IMR-90 (cell line): ENCODE results near the gene FGB. TPM values are rescaled to one million over a fixed set of nuclear protein-coding genes. Genes with fewer than 3 reads are reported as not detected.

Source experiments
- ATAC-seq: fragments of 200-7000 bp; cut with Tn5 transposase; 2 replicates; pipeline ENCODE4 v1.9.1; 2020; ENCODE audit warnings: low read depth, mild to moderate bottlenecking, moderate library complexity
- BruUV-seq: library from RNA; stranded (reverse); fragments of 400-500 nt; replicated peaks from 2 replicates; lab custom pipeline; 2021; lab: Mats Ljungman, UMichigan
- CTCF ChIA-PET: fragments of 300-600 bp; formaldehyde crosslinking; extraction: SDS; loops from one replicate; lab custom pipeline; 2021; ENCODE audit warnings: antibody characterized with exemption; lab: Yijun Ruan, JAX
- POLR2A ChIA-PET: fragments of 300-600 bp; sonication (Branson Sonifier 250); formaldehyde crosslinking; loops from one replicate; lab custom pipeline; 2022; ENCODE audit warnings: antibody characterized with exemption; ENCODE audit not compliant: unreplicated experiment; lab: Charles Lee
- DNase-seq: peaks from one replicate; pipeline ENCODE4 v3.0.0; 2013
- H2AFZ ChIP-seq: replicated peaks from 2 replicates; pipeline ENCODE3; 2013; ENCODE audit warnings: low read length, mild to moderate bottlenecking; ENCODE audit not compliant: poor library complexity
- H2AK5ac ChIP-seq: 2 replicates; pipeline ENCODE4 v1.6.1; 2013; ENCODE audit warnings: low read depth, low read length, inconsistent platforms
- H2AK9ac ChIP-seq: replicated peaks from 2 replicates; pipeline ENCODE3; 2013; ENCODE audit warnings: mild to moderate bottlenecking, low read depth, low read length, moderate library complexity; ENCODE audit not compliant: poor library complexity
- H2BK120ac ChIP-seq: 2 replicates; pipeline ENCODE4 v1.6.1; 2013; ENCODE audit warnings: low read depth, low read length, inconsistent platforms
- H2BK15ac ChIP-seq: 3 replicates; pipeline ENCODE4 v1.6.1; 2013; ENCODE audit warnings: low read depth, low read length, inconsistent platforms
- H2BK20ac ChIP-seq: 2 replicates; pipeline ENCODE4 v1.6.1; 2013; ENCODE audit warnings: low read depth, mild to moderate bottlenecking, inconsistent platforms, low read length, moderate library complexity
- H2BK5ac ChIP-seq: 2 replicates; pipeline ENCODE4 v1.6.1; 2013; ENCODE audit warnings: mild to moderate bottlenecking, low read depth, low read length, inconsistent platforms; ENCODE audit not compliant: poor library complexity, severe bottlenecking
- H3K14ac ChIP-seq: replicated peaks from 2 replicates; pipeline ENCODE4 v1.6.1; 2013; ENCODE audit warnings: low read depth, low read length, inconsistent platforms
- H3K18ac ChIP-seq: 2 replicates; pipeline ENCODE4 v1.6.1; 2013; ENCODE audit warnings: low read depth, low read length, control low read depth
- H3K23ac ChIP-seq: 2 replicates; pipeline ENCODE4 v1.6.1; 2013; ENCODE audit warnings: low read depth, low read length, inconsistent platforms
- H3K27ac ChIP-seq: 2 replicates; pipeline ENCODE4 v1.5.1; 2013; ENCODE audit warnings: mild to moderate bottlenecking, control low read depth, low read length; ENCODE audit not compliant: insufficient read depth
- H3K27me3 ChIP-seq: 2 replicates; pipeline ENCODE4 v1.6.1; 2013; ENCODE audit warnings: low read length; ENCODE audit not compliant: control insufficient read depth, insufficient read depth
- H3K36me3 ChIP-seq: 2 replicates; pipeline ENCODE4 v1.6.1; 2013; ENCODE audit warnings: low read length, mixed read lengths; ENCODE audit not compliant: control insufficient read depth, insufficient read depth
- H3K4ac ChIP-seq: 2 replicates; pipeline ENCODE4 v1.6.1; 2013; ENCODE audit warnings: low read depth, low read length, inconsistent platforms
- H3K4me1 ChIP-seq: 2 replicates; pipeline ENCODE4 v1.6.1; 2013; ENCODE audit warnings: low read length, mixed read lengths; ENCODE audit not compliant: control insufficient read depth, insufficient read depth
- H3K4me2 ChIP-seq: 2 replicates; pipeline ENCODE4 v1.6.1; 2013; ENCODE audit warnings: low read depth, mild to moderate bottlenecking, control low read depth, low read length, moderate library complexity
- H3K4me3 ChIP-seq: 2 replicates; pipeline ENCODE4 v1.5.1; 2013; ENCODE audit warnings: low read depth, mild to moderate bottlenecking, control low read depth, low read length, moderate library complexity; ENCODE audit not compliant: insufficient read depth
- H3K56ac ChIP-seq: 2 replicates; pipeline ENCODE4 v1.6.1; 2013; ENCODE audit warnings: low read length, inconsistent platforms; ENCODE audit not compliant: insufficient read depth; ENCODE audit errors: extremely low read depth
- H3K79me1 ChIP-seq, 2 experiments: 2 replicates each; pipeline ENCODE4 v1.6.1; 2013; ENCODE audit warnings: low read length in 2 of 2, inconsistent platforms in 1 of 2, low read depth in 1 of 2
- H3K9ac ChIP-seq: 2 replicates; pipeline ENCODE4 v1.6.1; 2013; ENCODE audit warnings: low read depth, low read length, control low read depth
- H3K9me1 ChIP-seq: 2 replicates; pipeline ENCODE4 v1.6.1; 2013; ENCODE audit warnings: low read length, inconsistent platforms; ENCODE audit not compliant: insufficient read depth
- H3K9me3 ChIP-seq: 2 replicates; pipeline ENCODE4 v1.6.1; 2013; ENCODE audit warnings: low read length; ENCODE audit not compliant: control insufficient read depth, insufficient read depth
- H4K20me1 ChIP-seq: 2 replicates; pipeline ENCODE4 v1.6.1; 2013; ENCODE audit warnings: low read length, inconsistent platforms; ENCODE audit not compliant: insufficient read depth
- H4K5ac ChIP-seq: 2 replicates; pipeline ENCODE4 v1.6.1; 2013; ENCODE audit warnings: mild to moderate bottlenecking, low read depth, low read length, control low read depth
- H4K8ac ChIP-seq, 2 experiments: 2 replicates each; pipeline ENCODE4 v1.6.1; 2013; ENCODE audit warnings: low read depth in 2 of 2, low read length in 2 of 2, control low read depth in 1 of 2, inconsistent platforms in 1 of 2
- H4K91ac ChIP-seq: 2 replicates; pipeline ENCODE4 v1.6.1; 2013; ENCODE audit warnings: low read depth, low read length, inconsistent platforms; ENCODE audit not compliant: insufficient read depth
- BHLHE40 ChIP-seq: fragments of 150-350 bp; IDR thresholded peaks from 2 replicates; pipeline ENCODE4 v1.6.1; 2016; ENCODE audit warnings: mild to moderate bottlenecking, low read depth, low read length
- CEBPB ChIP-seq: IDR thresholded peaks from 2 replicates; pipeline ENCODE4 v1.6.1; 2012; ENCODE audit warnings: low read depth, low read length, improper control_type of control experiment
- CHD1 ChIP-seq: IDR thresholded peaks from 2 replicates; pipeline ENCODE4 v1.6.1; 2012; ENCODE audit warnings: low read depth, low read length, improper control_type of control experiment
- FOS ChIP-seq: fragments of 150-350 bp; IDR thresholded peaks from 2 replicates; pipeline ENCODE4 v1.6.1; 2016; ENCODE audit warnings: low read depth, low read length
- MAFK ChIP-seq: IDR thresholded peaks from 2 replicates; pipeline ENCODE4 v1.6.1; 2012; ENCODE audit warnings: low read depth, low read length, improper control_type of control experiment
- MAZ ChIP-seq: IDR thresholded peaks from 2 replicates; pipeline ENCODE4 v1.6.1; 2012; ENCODE audit warnings: low read depth, mild to moderate bottlenecking, low read length, improper control_type of control experiment, moderate library complexity, borderline replicate concordance
- MXI1 ChIP-seq: IDR thresholded peaks from 2 replicates; pipeline ENCODE4 v1.6.1; 2012; ENCODE audit warnings: low read depth, mild to moderate bottlenecking, low read length, moderate library complexity, borderline replicate concordance
- NFE2L2 ChIP-seq: fragments of 150-350 bp; IDR thresholded peaks from 2 replicates; pipeline ENCODE4 v1.6.1; 2016; ENCODE audit warnings: low read depth, mild to moderate bottlenecking, low read length
- POLR2A ChIP-seq: IDR thresholded peaks from 2 replicates; pipeline ENCODE4 v1.6.1; 2012; ENCODE audit warnings: mild to moderate bottlenecking, low read depth, low read length
- RAD21 ChIP-seq: IDR thresholded peaks from 2 replicates; pipeline ENCODE4 v1.6.1; 2012; ENCODE audit warnings: low read length, improper control_type of control experiment
- RCOR1 ChIP-seq: IDR thresholded peaks from 2 replicates; pipeline ENCODE4 v1.6.1; 2012; ENCODE audit warnings: mild to moderate bottlenecking, low read length, improper control_type of control experiment; ENCODE audit not compliant: insufficient replicate concordance
- RFX5 ChIP-seq: IDR thresholded peaks from 2 replicates; pipeline ENCODE4 v1.8.0; 2012; ENCODE audit warnings: low read depth, mild to moderate bottlenecking, low read length, moderate library complexity
- SMC3 ChIP-seq: fragments of 150-350 bp; IDR thresholded peaks from 2 replicates; pipeline ENCODE4 v1.6.1; 2016; ENCODE audit warnings: low read depth, mild to moderate bottlenecking, antibody characterized with exemption, low read length, moderate library complexity
- WGBS, 2 experiments: methylation state at CpG; one replicate each; pipeline versions ENCODE4 v1.1.5 to v1.1.7; 2013; ENCODE audit warnings: missing lambda C conversion rate in 2 of 2; ENCODE audit not compliant: insufficient read length in 1 of 2; ENCODE audit errors: extremely low coverage in 2 of 2; 5-methylcytosine and 5-hydroxymethylcytosine counted together
- dilution Hi-C: fragments of 300-500 bp; cut with HindIII; formaldehyde crosslinking; loops from one replicate; pipeline ENCODE4 v1.14.3; 2018; ENCODE audit warnings: low sequenced_read_pairs; ENCODE audit not compliant: unreplicated experiment
- in situ Hi-C: fragments of 300-500 bp; cut with MboI; formaldehyde crosslinking; loops from 3 replicates; pipeline ENCODE4 v1.14.3; 2019; ENCODE audit warnings: low sequenced_read_pairs, inconsistent platforms, mixed read lengths
- intact Hi-C: fragments of 100-400 bp; cut with micrococcal nuclease; formaldehyde crosslinking; loops from 2 replicates; pipeline ENCODE4 v1.10.0; 2022
- polyA plus RNA-seq, 3 experiments: library from polyadenylated mRNA; depleted of rRNA; stranded (reverse); fragments of >200 nt; gene quantifications; 2 replicates each; pipeline ENCODE4 v1.2.3, GENCODE V29; 2012; ENCODE audit warnings: low replicate concordance in 1 of 3
- total RNA-seq: library from RNA; depleted of rRNA; stranded (reverse); fragments of >200 nt; gene quantifications from 2 replicates; pipeline ENCODE4 v1.2.3, GENCODE V29; 2012
- TF ChIP-seq, protein P1 (sequence below): conservative IDR thresholded peaks from 2 replicates; pipeline ENCODE4 v1.5.1; 2012; ENCODE audit warnings: mild to moderate bottlenecking, low read depth, low read length, improper control_type of control experiment
- TF ChIP-seq, protein P2 (sequence below): fragments of 150-350 bp; IDR thresholded peaks from 2 replicates; pipeline ENCODE4 v1.6.1; 2016; ENCODE audit warnings: low read depth, mild to moderate bottlenecking, low read length, moderate library complexity, borderline replicate concordance
- TF ChIP-seq, protein P3 (sequence below): fragments of 150-350 bp; IDR thresholded peaks from 2 replicates; pipeline ENCODE4 v1.6.1; 2017; ENCODE audit warnings: mild to moderate bottlenecking, antibody characterized with exemption, low read length, low read depth

The FGB gene
- total and polyA plus RNA-seq, 2 of the 4 experiments (the other 2 are of a cell fraction) = not detected

DNA sequence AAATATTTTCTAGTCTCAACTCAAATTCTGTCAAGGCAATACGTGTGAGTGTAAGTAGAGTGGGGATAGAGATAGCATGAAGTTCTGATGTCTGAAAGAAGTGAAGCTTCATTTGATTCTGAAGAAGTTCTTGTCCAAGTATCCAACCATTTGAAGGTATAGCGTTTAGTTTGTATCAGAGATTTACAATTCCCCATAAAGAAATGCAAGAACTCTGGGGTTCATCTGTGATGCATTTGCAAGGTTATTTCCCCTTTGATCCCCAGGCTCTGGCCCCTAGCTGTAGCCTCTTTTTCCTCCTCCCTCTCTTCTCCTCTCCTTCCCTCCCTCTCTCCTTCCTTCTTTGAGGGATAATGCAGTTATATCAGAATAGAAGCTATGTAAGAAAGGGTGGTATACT is 19.9 kb downstream of the FGB start:
- intact Hi-C loops = no loop called here
- Histone ChIP-seq H3K9me1 (no peaks in the 10 kb centered on the region), H2AFZ (no peak overlapping the region), H3K27me3 (no peaks in the 10 kb centered on the region; the same call in 1 of the 2 replicates), H3K36me3 (no peaks in the 10 kb centered on the region), H4K20me1 (no peaks in the 10 kb centered on the region), H3K4me1 (no peaks in the 10 kb centered on the region), H3K4ac (no peak overlapping the region), H3K56ac (no peak overlapping the region), H3K79me1 (no peaks in the 10 kb centered on the region), H2BK5ac (no peak overlapping the region), H3K9me3 (no peaks in the 10 kb centered on the region), H3K14ac (no peak overlapping the region), H3K4me2 (no peak overlapping the region), H2BK15ac (no peak overlapping the region), H4K8ac (no peak overlapping the region), H3K4me3 (no peak overlapping the region), H4K91ac (no peak overlapping the region), H2AK9ac (no peak overlapping the region), H3K9ac (no peak overlapping the region), H3K18ac (no peak overlapping the region), H2BK20ac (no peak overlapping the region), H3K23ac (no peak overlapping the region), H3K27ac (no peak overlapping the region), H2AK5ac (no peak overlapping the region), H4K5ac (no peak overlapping the region), H2BK120ac (no peak overlapping the region)
- dilution Hi-C loops = no loop called here
- ATAC-seq (no peak), DNase-seq (no peak)
- TF ChIP-seq, protein P1, sequence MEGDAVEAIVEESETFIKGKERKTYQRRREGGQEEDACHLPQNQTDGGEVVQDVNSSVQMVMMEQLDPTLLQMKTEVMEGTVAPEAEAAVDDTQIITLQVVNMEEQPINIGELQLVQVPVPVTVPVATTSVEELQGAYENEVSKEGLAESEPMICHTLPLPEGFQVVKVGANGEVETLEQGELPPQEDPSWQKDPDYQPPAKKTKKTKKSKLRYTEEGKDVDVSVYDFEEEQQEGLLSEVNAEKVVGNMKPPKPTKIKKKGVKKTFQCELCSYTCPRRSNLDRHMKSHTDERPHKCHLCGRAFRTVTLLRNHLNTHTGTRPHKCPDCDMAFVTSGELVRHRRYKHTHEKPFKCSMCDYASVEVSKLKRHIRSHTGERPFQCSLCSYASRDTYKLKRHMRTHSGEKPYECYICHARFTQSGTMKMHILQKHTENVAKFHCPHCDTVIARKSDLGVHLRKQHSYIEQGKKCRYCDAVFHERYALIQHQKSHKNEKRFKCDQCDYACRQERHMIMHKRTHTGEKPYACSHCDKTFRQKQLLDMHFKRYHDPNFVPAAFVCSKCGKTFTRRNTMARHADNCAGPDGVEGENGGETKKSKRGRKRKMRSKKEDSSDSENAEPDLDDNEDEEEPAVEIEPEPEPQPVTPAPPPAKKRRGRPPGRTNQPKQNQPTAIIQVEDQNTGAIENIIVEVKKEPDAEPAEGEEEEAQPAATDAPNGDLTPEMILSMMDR = no peak
- TF ChIP-seq POLR2A = no peak
- TF ChIP-seq SMC3 = no peak
- TF ChIP-seq MXI1 = no peak
- no peak for TF ChIP-seq CHD1
- no peak for TF ChIP-seq RFX5
- TF ChIP-seq NFE2L2 = no peak
- no peak for TF ChIP-seq RCOR1
- no peak for TF ChIP-seq RAD21
- TF ChIP-seq CEBPB = no peak
- TF ChIP-seq, protein P2, sequence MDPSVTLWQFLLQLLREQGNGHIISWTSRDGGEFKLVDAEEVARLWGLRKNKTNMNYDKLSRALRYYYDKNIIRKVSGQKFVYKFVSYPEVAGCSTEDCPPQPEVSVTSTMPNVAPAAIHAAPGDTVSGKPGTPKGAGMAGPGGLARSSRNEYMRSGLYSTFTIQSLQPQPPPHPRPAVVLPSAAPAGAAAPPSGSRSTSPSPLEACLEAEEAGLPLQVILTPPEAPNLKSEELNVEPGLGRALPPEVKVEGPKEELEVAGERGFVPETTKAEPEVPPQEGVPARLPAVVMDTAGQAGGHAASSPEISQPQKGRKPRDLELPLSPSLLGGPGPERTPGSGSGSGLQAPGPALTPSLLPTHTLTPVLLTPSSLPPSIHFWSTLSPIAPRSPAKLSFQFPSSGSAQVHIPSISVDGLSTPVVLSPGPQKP = no peak
- no peak for TF ChIP-seq FOS
- TF ChIP-seq, protein P3, sequence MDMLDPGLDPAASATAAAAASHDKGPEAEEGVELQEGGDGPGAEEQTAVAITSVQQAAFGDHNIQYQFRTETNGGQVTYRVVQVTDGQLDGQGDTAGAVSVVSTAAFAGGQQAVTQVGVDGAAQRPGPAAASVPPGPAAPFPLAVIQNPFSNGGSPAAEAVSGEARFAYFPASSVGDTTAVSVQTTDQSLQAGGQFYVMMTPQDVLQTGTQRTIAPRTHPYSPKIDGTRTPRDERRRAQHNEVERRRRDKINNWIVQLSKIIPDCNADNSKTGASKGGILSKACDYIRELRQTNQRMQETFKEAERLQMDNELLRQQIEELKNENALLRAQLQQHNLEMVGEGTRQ = no peak
- no peak for TF ChIP-seq MAZ
- TF ChIP-seq MAFK = no peak
- TF ChIP-seq BHLHE40 = no peak
- WGBS, 2 experiments = no CpG with 5 or more reads among the region's 2 CpGs
- CTCF ChIA-PET = no interaction called here
- BruUV-seq = no TSS peak
- POLR2A ChIA-PET = no interaction called here
- in situ Hi-C loops = no loop called here
